ENCODE results near the gene IFT43.
A peak's percentile ranks its signal among the peaks of the same experiment; 100 is the strongest.

Gene IFT43

DNA sequence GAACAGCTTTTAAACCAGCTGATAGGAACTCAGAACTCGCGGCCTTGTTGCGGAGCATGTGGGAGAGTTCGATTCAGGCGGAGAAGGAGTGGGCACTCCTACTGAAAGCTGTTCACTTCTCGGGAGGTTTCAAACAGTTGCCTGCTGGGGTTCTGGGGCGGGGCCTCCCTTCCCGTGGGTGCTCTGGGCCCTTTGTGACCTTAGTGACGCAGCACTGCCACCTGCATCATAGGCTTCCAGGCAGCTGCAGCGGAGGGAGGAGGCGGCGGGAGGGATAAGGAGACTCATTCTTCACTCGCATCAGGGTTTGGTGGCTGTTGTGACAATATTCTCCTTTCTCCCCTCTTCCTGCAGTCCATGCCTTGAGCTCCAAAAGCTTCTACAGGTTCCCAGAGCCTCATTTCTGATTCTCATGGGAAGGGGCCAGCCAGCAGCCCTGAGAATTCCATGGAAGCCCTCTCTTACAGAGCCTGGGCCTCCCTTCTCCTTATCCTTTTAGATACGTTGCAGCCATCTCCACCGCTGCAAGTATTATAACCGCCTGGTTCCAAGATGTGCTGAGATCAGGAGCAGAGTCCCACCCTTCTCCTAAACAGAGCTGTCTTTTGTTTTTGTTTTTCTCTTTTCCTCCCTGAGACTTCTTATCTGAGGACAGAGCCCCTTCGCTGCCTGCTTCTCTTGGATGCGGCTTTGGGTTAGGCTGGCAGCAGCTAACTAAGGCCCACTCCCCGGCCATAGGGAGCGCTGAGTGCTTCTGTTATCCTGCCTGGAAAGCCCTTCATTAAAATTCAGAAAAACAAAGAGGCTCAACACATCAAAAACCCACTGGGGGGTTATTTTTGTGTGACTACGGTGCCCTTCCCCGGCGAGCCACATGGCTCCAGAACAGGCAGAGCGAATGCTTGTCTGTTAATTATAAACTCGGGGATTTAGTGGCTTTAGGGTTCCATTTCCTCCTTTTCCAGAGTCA lies 98.5 kb downstream of the IFT43 start:
- no peak for DNase-seq

GRCh38 chr14:76085358-76085757 lies 99.8 kb downstream of the IFT43 start:
- no peak for DNase-seq

DNA sequence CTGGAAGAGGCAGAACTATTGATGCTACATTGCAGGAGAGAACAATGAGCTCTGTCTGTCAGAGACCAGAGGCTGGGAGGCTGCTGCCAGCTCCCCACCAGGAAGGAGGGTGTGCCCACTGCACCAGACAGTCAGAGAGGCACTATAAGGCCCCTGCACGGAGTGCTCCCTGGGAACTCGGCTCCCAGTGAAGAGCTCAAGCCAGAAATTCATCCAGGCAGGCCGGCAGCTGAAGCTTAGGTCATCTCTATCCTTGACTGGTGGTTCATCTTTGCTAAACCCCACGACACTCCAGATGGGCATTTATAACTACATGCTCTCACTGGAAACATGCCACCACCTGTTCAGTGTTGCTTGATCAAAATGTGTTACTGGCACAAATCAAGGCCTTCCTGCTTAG lies 101.1 kb downstream of the IFT43 start:
- DNase-seq: no peak

DNA sequence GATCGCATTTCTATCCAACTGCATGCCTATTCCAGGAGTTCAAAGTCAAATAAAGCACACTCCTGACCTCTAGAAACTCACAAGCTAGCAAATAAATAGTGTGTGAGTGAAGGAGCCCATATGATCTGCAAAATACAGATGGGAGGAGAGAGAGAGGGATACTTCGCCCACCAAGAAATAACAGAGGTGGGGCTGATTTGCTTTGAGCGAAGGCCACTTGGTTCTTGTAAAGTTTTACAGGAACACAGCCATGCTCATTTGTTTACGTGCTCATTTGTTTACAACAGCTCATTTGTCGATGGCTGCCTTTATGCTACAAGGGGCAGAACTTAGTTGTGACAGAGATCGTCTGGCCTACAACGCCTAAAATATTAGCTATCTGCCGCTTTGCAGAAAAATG lies 102.8 kb downstream of the IFT43 start:
- no peak for DNase-seq

GRCh38 chr14:76088771-76089571 lies 103.4 kb downstream of the IFT43 start:
- DNase-seq: no peak

- no peak for DNase-seq
These were observed 104.0 kb downstream of the IFT43 start for GRCh38 chr14:76089575-76089974.

- no peak for DNase-seq
These were observed 105.2 kb downstream of the IFT43 start for GRCh38 chr14:76090616-76091391.

- DNase-seq: no peak
These were observed 107.5 kb downstream of the IFT43 start for GRCh38 chr14:76093077-76093476.

DNA sequence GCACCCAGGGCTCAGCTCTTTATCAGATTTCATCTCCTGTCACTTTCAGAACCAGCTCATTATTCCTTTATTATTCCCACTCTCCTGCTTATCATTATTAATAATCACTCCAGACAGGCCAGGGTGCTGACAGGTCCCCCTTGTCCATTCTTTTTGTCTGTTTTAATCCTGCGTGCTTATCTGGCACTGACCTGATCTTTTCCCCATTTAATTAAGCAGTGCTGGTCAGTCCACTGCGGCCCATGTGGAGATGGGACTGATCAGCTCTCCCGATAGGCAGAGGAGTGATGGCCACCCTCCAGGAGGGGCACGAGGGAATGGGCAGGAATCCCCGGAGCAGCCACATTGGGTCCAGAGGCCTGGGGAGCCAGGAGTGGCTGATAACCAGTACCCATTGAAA lies 110.7 kb downstream of the IFT43 start:
- DNase-seq: no peak

DNA sequence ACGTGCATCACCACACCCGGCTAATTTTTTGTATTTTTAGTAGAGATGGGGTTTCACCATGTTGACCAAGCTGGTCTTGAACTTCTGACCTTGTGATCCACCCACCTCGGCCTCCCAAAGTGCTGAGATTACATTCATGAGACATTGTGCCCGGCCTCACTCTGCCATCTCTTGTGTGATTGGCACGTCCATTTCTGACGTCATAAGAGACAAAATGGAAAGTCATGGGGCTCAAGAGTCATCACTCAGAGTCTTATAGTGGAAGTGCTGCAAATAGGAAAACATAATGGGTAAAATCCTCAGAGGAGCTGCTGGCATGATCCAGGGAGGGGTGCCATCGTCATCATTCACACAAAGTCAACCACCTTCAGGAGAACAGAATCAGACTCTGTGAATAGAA lies 112.0 kb downstream of the IFT43 start:
- no peak for DNase-seq

- no peak for DNase-seq
These were observed 112.5 kb downstream of the IFT43 start for GRCh38 chr14:76098047-76098446.

- no peak for DNase-seq
These were observed 113.5 kb downstream of the IFT43 start for GRCh38 chr14:76098916-76099675.

- DNase-seq: peak; percentile 9
These were observed 114.7 kb downstream of the IFT43 start for GRCh38 chr14:76100236-76100635.

GRCh38 chr14:76101391-76102379 lies 116.1 kb downstream of the IFT43 start:
- no peak for DNase-seq

- DNase-seq: no peak
These were observed 119.3 kb downstream of the IFT43 start for GRCh38 chr14:76104802-76105355.

- no peak for DNase-seq
These were observed 120.6 kb downstream of the IFT43 start for GRCh38 chr14:76106188-76106587.

DNA sequence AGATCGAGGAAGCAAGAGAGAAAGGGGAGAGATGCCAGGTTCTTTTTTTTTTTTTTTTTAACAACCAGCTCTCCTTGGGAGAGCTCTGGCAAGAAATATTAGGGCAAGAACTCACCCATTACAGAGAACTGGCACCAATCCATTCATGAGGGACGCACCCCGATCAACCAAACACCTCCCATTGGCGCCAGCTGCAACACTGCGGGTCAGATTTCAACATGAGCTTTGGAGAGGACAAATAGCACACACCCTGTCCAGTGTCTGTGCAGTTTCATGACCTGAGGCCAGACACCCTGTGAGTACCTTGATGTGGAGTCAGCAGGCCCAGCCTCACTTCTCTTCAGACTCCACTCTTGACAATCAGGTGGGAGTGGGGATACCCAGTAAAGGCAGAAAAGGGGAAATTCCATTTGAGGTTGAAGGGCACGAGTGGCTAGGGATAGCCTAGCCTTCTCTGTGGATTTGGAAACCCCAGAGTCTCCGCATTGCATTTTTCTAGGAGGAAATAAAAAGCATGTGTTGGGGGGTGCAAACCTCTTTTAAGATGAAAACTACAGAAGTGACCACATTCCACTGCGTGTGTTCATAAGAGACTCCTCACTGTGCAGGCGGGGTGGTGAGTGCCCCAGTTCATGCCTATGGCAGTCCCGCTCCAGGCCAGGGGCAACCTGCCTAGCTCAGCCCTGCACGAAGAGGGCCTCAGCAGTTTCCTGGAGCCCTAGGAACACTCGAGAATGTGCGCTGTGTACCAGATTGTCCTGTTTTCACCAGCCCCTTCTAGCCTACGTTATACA lies 123.7 kb downstream of the IFT43 start:
- DNase-seq: no peak

- no peak for DNase-seq
These were observed 127.5 kb downstream of the IFT43 start for GRCh38 chr14:76112889-76113624.

DNA sequence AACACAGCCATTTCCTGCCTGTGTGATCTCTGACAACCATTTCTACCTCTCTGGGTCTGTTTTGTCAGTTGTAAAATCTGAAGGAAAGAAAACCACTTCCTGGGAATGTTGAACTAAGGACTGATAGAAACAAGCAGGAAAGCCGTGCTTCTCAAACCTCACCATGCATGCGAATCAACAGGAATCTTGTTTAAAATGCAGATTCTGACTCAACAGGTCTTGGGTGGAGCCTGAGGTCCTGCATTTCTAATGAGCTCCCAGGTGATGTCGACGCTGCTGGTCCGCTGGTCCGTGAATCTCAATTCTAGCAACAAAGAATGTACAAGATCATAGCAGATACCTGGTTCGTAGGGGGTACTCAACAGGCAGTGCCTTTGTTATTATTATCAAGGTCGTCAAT lies 128.1 kb downstream of the IFT43 start:
- no peak for DNase-seq
